Activated CD4-positive, alpha-beta T cell treated with anti-CD3 and anti-CD28 coated beads for 1 hour (primary cell): Measurements from ENCODE around the gene TBC1D23.
"Not testable (repeated sequence)": the region's sequence is repeated elsewhere in the genome, so short reads cannot be mapped to it uniquely, and the experiment has no call there.

Experiments
- DNase-seq: peaks from one replicate; pipeline ENCODE4 v3.0.0-alpha.2; 2020

The TBC1D23 gene

DNA sequence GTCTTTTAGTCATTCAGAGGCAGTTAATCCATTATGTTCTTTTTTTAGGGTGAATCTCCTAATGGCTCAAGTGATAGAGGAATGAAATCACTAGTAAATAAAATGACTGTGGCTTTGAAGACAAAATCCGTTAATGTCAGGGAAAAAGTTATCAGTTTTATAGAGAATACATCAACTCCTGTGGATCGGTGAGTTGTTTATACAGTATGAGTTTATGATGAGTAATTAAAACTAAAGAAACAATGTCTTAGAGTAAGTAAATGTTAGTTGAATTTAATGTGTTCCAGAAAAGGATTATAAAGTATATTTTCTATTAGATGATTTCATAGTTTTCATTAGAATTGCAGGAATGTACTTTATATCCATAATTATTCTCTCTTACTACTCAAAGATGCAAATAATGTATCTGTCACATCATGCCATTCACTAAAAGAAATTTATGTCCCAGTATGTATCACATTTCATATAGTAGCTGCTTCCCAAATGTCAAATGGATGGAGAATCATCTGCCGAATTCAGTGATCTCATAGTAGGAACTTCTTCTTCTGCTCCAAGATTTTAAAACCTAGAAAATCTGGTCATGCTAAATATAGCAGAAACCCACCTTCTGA, 49.7 kb downstream of the TBC1D23 start:
- DNase-seq: no peak

DNA sequence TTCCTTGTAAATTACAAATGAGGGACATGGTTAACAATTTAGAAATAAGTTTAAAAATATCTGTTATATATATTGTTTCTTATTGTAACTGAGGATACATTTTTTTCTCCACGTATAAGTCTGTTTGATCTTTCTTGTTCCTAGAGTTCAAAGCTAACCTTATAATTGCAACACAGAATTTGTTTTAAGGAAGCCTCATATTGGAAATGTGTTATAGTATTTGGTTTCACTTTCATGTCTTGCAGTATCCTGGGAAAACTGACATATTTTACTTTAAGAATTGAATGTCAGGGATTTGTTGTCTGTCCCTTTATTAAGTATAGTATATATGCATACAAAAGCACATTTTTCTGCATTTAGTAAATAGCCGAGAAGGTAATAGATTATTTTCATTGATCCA, 50.2 kb downstream of the TBC1D23 start:
- no peak for DNase-seq

DNA sequence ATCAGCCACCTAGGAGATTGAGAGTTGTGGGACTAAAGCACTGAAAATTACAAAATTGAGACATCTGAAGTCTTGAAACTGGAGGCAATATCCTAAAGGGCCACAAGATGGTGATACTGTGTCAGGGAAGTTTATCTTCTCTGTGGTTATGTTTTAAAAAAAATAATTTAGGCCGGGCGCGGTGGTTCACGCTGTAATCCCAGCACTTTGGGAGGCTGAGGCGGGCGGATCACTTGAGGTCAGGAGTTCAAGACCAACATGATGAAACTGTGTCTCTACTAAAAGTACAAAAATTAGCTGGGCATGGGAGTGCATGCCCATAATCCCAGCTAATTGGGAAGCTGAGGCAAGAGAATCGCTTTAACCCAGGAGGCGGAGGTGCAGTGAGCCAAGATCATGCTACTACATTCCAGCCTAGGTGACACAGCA, 55.9 kb downstream of the TBC1D23 start:
- DNase-seq: no peak

DNA sequence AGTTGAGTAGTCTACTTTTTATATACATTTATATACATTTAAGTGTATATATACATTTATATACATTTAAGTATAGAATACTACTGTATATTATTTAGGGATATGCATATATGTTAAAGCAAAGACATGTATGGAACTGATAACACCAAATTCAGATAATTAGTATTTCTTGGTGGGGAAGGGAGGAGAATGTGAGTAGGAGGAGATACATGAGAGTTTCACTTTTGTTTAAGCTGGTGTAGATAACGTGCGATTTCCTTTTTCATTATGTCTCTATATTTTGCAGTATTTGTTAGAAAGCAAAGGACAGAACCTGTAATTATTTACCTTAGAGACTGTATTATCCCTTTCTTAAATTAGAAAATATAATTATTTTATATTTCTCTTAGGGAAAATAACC, 57.1 kb downstream of the TBC1D23 start:
- no peak for DNase-seq

DNA sequence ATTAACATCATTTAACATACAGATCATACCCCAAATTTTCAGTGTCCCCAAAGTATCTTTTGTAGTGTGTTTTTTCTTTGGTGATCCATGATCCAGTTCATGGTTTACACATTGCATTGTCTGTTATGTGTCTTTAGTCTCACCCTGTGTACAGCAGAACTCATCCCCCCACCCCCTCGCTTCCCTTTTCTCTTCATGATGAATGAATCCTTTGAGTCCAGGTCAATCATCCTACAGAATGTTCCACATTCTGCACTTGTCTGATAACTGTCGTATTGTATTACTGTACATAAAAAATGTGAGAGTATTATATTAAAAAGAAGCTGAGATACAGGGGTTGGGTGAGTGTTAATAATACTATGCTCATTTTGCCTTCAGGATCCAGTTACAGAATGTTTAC, 59.2 kb downstream of the TBC1D23 start:
- no peak for DNase-seq

DNA sequence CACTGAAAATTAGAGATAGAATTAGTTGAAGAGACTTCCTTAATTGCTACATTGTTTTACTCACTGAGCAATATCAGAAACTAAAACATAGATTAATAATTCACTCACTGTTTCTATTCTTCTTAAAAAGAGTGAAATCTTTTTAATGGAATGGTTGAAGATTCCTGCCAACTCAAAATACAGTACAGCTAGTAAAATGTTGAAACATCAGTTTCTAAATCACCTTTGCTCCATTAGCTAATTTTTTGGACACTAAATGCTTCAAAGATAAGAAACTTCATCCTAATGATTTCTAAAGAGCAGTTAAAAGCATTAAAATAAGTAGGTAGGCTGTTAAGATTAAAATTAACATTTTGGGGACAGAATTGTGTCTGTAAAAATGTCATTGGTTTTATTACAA, 63.3 kb downstream of the TBC1D23 start:
- DNase-seq: no peak

DNA sequence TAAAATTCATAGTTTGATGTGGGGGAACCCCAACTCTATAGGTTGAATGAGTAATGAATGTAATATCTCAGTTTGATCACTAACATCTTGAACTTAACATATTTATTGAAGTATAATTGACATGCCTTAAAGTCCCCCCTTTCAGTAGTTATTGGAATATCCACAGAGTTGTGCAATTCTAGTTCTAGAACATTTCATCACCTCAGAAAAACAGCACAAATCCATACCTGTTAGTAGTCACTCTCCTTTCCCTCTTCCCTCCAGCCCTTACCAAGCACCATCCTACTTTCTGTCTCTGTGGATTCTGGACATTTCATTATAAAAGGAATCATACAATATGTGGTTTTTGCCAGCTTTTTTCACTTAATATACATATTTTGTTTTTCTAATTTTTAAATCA, 65.0 kb downstream of the TBC1D23 start:
- DNase-seq: no peak

DNA sequence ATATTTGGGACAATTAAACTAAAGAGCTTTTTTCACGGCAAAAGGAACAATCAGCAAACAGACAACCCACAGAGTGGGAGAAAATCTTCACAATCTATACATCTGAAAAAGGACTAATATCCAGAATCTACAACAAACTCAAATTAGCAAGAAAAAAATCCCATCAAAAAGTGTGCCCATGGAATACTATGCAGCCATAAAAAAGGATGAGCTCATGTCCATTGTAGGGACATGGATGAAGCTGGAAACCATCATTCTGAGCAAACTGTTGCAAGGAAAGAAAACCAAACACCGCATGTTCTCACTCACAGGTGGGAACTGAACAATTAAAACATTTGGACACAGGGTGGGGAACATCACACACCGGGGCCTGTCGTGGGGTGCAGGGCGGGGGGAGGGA, 66.6 kb downstream of the TBC1D23 start:
- not testable (repeated sequence) for DNase-seq

DNA sequence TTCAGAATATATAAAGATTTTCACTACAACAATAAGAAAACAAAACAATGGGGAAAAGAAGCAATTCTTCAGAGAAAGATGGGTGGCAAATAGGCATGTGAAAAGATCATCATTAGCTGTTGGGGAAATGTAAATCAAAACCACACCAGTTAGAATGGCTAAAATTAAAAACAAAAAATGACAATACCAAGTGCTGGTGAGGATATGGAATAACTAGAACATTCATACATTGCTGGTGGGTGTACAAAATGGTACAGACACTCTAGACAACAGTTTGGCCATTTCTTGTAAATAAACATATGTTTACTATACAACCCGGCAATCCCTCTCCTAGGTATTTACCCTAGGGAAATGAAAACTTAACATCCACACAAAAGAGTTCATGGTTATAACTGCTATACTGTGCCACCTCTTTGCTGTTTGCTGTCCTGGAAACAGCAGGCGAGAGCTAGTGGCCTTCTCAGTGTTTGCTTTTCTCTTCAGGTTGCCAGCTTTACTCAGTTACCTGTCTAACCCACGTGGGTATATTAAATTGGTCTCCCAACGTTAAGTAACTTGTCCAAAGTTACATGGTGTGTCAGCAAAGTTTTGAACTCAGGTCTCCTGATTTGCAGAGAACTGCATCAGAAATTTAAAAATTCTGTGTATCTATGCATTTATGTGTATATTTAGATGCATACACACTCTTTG, 69.2 kb downstream of the TBC1D23 start:
- DNase-seq: no peak

DNA sequence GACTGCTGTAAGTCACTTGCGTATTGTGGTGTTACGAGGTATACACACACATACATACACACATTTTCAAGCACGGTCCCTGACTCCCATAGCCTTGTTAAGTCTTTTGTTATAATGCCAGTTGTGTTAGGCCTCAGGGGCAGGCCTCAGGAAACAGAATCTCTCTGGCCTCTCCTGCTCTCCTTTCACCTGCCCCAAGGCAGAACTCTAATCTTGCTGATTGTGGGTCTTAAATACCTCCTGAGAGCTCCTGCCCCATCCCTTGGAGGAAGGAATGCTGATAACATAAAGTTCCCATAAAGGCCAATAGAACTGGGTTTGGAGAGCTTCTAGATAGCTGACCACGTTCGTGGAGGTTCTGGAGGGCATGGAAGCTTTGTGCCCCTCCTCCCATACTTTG, 69.9 kb downstream of the TBC1D23 start:
- no peak for DNase-seq

DNA sequence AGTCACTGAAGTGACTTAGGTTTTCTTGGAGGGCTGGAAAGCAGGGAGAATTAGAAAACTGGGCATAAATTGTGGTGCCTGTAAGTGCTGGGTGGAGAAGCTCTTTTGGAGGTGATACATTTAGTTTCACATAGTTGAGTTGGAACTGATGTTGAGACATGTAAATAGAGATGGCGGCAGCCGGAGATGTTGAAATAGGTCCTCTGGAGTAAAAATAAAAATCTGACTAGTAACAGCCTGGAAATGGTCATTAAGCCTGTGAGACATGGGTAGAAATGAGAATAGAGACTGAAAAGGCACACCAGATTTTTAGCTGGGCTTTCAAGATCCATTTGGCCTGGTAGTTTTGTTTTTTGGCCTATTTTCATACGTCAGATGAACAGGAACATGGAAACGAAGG, 70.9 kb downstream of the TBC1D23 start:
- no peak for DNase-seq

DNA sequence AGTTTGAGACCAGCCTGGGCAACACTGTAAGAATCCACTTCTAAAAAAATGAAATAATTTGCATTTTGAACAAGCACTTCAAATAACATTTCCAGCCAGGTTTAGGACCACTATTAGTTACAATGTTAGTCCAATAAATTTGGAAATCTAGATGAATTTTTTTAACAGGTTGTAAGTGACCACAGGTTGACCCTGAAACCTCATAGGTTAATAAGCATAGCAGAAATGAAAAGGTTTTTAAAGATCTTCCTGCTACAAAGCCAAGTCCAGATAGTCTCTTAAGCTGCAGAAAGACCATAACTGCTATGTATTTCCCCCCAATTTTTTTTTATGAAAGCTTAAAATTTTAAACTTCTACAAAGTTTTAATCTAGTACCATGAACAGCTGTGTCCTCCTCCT, 72.3 kb downstream of the TBC1D23 start:
- DNase-seq: no peak

DNA sequence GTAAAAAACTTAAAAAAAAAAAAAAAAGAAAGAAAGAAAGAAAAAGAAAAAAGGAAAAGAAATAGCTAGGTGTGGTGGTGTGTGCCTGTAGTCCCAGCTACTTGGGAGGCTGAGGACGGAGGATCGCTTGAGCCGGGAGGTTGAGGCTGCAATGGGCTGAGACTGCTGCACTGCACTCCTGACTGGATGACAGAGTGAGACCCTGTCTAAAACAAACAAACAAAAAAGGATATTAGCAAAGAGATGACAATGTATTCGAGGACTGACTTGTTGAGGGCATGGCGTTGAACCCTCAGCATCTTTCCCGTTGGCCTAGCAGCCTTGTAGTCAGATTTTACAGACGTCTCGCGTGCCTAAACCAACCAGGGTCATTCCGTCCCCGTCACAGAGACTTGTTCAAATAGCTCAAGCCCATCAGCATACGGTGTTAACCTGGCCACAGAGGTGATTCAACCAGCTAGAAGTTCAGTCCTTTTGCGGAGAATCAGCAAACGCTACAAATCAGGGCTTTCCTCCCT, 73.2 kb downstream of the TBC1D23 start:
- DNase-seq: no peak

DNA sequence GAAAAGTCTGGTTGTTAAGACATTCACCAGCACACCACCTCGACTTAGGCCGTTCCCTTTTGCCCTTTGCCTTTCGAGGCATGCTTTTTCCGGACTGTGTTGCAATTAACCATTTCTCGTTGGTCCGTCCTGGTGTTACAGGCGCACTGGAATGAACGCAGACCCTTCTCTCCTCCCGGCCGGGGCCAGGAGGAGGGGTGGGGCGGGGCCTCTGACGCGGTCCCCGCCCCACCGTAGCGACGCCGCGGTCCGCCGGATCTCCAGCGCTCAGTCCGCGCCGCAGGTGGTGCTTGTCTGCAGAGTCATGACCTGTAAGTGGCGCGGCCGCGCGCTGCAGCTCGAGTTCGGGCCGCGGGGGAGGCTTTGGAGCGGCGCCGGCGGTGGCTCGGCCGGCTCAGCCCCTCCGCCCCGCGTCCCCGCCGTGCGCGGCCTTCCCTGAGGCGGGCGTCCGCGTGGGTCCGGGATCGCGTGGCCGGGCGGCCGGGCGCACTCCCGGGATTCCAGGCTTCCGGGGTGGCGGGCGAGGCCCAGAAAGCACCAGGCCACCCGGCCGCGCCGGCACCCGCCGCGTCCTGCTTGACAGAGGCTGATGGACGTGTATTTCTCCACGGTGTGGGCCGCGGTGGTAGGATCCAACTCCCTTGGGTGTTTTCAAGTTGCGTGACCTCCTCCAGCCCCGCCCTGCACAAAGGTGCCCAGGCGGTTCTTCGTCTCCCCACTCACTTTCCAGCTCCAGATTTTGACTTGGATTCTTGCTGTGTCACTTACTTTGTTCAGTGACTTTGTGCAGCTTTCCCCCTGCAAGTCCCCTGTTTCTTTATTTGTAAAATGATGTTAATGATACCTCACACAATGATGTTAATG, 73.9 kb downstream of the TBC1D23 start, which contains the start of gene NIT2:
Gene NIT2, plus strand, starts transcription at position 270 of the 864 bp plus-strand sequence. Its CDS starts 35 bp downstream, at position 305.
- peak; percentile 66 for DNase-seq

DNA sequence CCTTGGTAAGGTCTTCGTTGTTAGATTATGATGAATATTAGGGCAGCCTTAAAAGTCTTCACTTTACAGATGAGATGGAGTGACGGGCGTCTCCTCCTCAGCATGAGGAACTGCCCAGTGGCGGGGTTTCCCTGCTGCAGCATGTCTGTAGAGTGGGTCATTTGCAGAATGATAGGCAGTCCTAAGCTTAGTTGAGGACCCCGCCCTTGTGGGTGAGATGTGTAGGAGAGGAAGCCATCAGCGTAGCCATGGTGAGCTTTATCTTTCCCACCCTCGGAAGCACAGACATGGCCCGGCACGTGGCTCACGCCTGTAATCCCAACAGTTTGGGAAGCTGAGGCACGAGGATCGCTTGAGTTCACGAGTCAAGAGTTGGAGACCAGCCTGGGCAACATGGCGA, 74.6 kb downstream of the TBC1D23 start:
- DNase-seq: no peak

DNA sequence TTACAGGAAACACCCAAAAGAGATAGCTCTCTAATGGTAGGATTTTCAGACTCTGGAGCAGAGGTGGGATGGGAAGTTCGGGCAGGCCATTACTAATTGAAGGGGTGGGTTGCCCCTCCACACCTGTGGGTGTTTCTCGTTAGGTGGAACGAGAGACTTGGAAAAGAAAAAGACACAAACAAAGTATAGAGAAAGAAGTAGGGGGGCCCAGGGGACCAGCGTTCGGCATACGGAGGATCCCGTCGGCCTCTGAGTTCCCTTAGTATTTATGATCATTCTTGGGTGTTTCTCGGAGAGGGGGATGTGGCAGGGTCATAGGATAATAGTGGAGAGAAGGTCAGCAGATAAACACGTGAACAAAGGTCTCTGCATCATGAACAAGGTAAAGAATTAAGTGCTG, 75.4 kb downstream of the TBC1D23 start:
- not testable (repeated sequence) for DNase-seq

DNA sequence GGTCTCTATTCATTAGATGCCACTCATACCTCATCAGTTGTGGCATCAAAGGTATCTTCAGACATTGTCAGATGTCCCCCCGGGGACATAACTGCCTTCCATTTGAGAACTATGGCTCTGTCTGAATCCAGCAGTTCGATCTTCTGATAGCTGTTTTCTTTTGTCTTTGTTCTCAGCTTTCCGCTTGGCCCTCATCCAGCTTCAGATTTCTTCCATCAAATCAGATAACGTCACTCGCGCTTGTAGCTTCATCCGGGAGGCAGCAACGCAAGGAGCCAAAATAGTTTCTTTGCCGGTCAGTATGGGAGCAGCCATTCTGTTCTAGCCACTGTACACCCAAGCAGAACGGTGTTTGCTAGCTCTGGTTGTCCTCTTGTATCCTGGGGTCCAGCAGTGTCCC, 78.1 kb downstream of the TBC1D23 start:
- DNase-seq: no peak

DNA sequence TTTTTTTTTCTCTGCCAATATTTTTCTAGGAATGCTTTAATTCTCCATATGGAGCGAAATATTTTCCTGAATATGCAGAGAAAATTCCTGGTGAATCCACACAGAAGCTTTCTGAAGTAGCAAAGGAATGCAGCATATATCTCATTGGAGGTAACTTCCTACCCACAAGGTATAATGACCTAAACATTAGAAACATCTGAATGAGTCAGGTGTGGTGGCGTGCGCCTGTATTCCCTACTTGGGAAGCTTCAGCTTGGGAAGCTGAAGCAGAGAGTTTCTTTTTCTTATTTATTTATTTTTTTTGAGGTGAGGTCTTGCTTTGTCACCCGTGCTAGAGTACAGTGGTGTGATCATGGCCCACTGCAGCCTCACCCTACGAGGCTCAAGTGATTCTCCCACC, 79.0 kb downstream of the TBC1D23 start:
- DNase-seq: no peak

DNA sequence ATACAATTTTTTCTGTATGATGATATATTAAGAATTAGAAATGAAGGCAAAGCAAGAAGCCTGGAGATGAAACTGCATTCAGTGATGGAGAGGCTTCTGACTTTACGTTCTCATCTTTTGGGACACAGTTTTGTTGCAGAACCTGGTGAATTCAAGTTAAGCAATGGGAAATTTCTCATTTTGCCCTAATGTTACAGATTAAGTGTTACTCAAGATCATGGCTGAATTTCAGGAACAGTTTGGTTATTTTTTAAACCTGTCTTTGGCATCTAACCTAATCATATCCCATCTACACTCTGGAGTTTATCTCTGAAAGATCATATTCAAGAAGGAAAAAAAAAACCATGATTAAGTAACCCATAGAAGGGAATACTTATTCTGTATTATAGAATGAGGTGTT, 79.7 kb downstream of the TBC1D23 start:
- DNase-seq: no peak

DNA sequence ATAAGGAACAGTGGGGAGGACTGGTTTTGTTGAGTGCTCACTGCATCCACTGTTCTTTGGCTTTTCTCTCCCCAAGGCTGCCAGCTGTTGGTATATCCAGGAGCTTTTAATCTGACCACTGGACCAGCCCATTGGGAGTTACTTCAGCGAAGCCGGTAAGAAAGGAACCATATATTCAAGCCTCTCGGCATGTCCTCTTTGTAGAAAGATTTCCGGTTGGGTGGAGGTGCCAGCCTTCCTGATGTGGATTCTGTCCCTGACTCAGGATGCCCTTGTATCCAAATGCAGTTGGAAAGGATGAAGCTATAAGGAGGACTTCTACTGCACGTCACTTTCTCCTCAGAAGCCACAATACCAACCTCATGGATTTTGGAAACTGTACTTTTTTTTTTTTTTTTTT, 87.9 kb downstream of the TBC1D23 start:
- DNase-seq: no peak

DNA sequence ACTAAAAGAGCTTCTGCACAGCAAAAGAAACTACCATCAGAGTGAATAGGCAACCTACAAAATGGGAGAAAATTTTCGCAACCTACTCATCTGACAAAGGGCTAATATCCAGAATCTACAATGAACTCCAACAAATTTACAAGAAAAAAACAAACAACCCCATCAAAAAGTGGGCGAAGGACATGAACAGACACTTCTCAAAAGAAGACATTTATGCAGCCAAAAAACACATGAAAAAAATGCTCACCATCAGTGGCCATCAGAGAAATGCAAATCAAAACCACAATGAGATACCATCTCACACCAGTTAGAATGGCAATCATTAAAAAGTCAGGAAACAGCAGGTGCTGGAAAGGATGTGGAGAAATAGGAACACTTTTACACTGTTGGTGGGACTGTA, 91.0 kb downstream of the TBC1D23 start:
- DNase-seq: not testable (repeated sequence)

DNA sequence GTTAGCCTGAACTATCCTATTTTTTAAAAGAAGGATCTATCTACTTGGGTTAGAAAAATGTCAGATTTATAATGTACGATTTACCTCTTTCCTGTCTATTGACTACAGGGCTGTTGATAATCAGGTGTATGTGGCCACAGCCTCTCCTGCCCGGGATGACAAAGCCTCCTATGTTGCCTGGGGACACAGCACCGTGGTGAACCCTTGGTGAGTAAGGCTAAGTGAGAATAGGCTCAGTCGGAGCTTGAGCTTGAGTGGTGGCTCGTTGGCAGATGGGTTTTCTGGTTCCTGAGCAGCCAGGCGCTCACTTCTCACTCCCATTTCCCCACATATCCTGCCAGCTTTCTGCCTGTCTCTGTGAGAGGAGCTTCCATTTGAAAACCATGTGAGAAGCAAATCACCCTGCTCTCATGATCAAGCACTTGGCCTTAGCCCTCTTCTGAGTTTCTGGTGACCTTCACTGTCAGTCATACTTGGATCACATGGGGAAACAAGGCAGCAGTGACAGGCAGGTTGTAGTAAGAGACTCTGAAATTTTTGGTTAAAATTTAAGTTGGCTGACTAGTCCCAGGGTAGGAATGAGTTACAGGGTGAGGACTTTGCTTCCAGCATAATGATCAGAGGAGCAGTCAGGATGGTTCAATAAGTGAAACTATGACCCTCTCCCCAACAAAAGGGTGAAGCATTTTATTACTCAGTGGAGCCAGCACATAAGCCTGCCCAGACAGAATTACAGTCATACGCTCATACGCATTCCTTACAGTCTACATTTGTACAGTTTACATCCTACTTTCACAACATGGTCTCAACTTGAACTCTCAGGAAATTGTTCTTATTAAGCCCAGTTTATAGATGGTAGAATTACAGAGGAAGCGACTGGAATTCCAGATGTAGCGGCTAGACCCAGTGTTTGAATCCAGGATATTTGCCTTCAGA, 91.8 kb downstream of the TBC1D23 start:
- no peak for DNase-seq

DNA sequence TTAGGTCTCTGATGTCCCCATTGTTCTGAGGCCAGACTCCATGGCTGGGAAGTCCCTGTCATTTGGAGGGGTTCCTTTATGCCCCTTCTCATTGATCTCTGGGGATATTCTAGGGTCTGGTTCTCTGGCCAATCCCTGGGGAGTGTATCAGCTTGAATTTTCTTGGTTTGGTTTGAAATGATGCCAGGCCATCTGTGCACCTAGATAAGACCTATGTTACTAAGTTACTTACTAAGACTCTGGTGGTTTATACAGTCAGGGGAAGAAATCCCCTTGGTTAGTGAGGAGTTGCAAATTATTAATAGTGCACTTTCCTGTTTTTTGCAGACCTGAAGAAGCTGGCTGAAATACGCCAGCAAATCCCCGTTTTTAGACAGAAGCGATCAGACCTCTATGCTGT, 94.1 kb downstream of the TBC1D23 start:
- DNase-seq: no peak
